H9 (cell line): ENCODE results near the gene DIS3L2. TPM values are rescaled to one million over a fixed set of nuclear protein-coding genes. Genes with fewer than 3 reads are reported as not detected.

Experiments used
- DNase-seq: peaks from one replicate; pipeline ENCODE4 v3.0.0-alpha.2; 2017
- H2AFZ ChIP-seq: one replicate; pipeline ENCODE4 v1.6.1; 2013; ENCODE audit warnings: mild to moderate bottlenecking, low read length, control low read depth, moderate library complexity
- H2AK5ac ChIP-seq: 2 replicates; pipeline ENCODE4 v1.6.1; 2013; ENCODE audit warnings: low read length, control low read depth, mixed read lengths; ENCODE audit not compliant: insufficient read length
- H2BK120ac ChIP-seq: one replicate; pipeline ENCODE4 v1.6.1; 2013; ENCODE audit warnings: low read depth, mild to moderate bottlenecking, low read length, control low read depth, inconsistent platforms; ENCODE audit not compliant: poor library complexity, severe bottlenecking
- H2BK12ac ChIP-seq: 2 replicates; pipeline ENCODE4 v1.6.1; 2013; ENCODE audit warnings: low read length, control low read depth, mixed read lengths, low read depth; ENCODE audit not compliant: insufficient read length
- H2BK15ac ChIP-seq: 2 replicates; pipeline ENCODE4 v1.6.1; 2013; ENCODE audit warnings: low read depth, low read length, control low read depth
- H2BK20ac ChIP-seq: one replicate; pipeline ENCODE4 v1.6.1; 2013; ENCODE audit warnings: low read depth, mild to moderate bottlenecking, low read length, control low read depth, inconsistent platforms; ENCODE audit not compliant: poor library complexity, severe bottlenecking
- H2BK5ac ChIP-seq: 2 replicates; pipeline ENCODE4 v1.6.1; 2013; ENCODE audit warnings: low read length, control low read depth, mixed read lengths; ENCODE audit not compliant: insufficient read length
- H3K14ac ChIP-seq: 2 replicates; pipeline ENCODE4 v1.6.1; 2013; ENCODE audit warnings: low read length, control low read depth; ENCODE audit not compliant: insufficient read depth
- H3K18ac ChIP-seq: 2 replicates; pipeline ENCODE4 v1.6.1; 2013; ENCODE audit warnings: low read depth, mild to moderate bottlenecking, mixed read lengths, low read length, control low read depth; ENCODE audit not compliant: insufficient read length
- H3K23ac ChIP-seq: 2 replicates; pipeline ENCODE4 v1.6.1; 2013; ENCODE audit warnings: low read length, control low read depth, mixed read lengths, low read depth; ENCODE audit not compliant: insufficient read length
- H3K23me2 ChIP-seq: 2 replicates; pipeline ENCODE4 v1.6.1; 2013; ENCODE audit warnings: low read depth, mild to moderate bottlenecking, mixed read lengths, low read length, control low read depth; ENCODE audit not compliant: insufficient read length, poor library complexity, severe bottlenecking
- H3K27ac ChIP-seq: 2 replicates; pipeline ENCODE4 v1.5.1; 2013; ENCODE audit warnings: low read length, control low read depth, mixed read lengths, low read depth; ENCODE audit not compliant: insufficient read length
- H3K27me3 ChIP-seq: 2 replicates; pipeline ENCODE4 v1.6.1; 2013; ENCODE audit warnings: low read length, control low read depth, inconsistent platforms; ENCODE audit not compliant: insufficient read depth
- H3K4ac ChIP-seq: 2 replicates; pipeline ENCODE4 v1.6.1; 2013; ENCODE audit warnings: low read depth, mild to moderate bottlenecking, control low read depth, inconsistent platforms, low read length, moderate library complexity
- H3K4me1 ChIP-seq: 2 replicates; pipeline ENCODE4 v1.6.1; 2013; ENCODE audit warnings: low read length, control low read depth, inconsistent platforms; ENCODE audit not compliant: insufficient read depth
- H3K4me2 ChIP-seq: 2 replicates; pipeline ENCODE4 v1.6.1; 2013; ENCODE audit warnings: low read length, control low read depth, mixed read lengths; ENCODE audit not compliant: insufficient read length, insufficient read depth
- H3K56ac ChIP-seq: 2 replicates; pipeline ENCODE4 v1.6.1; 2013; ENCODE audit warnings: low read depth, mild to moderate bottlenecking, mixed read lengths, low read length, control low read depth; ENCODE audit not compliant: insufficient read length
- H3K79me1 ChIP-seq: 2 replicates; pipeline ENCODE4 v1.6.1; 2013; ENCODE audit warnings: low read depth, mild to moderate bottlenecking, moderate library complexity, low read length, control low read depth, inconsistent platforms; ENCODE audit not compliant: insufficient read depth, poor library complexity, severe bottlenecking
- H3K79me2 ChIP-seq: 2 replicates; pipeline ENCODE4 v1.6.1; 2013; ENCODE audit warnings: low read length, control low read depth, inconsistent platforms; ENCODE audit not compliant: insufficient read depth
- H3K9ac ChIP-seq: 2 replicates; pipeline ENCODE4 v1.6.1; 2013; ENCODE audit warnings: low read length, control low read depth, mixed read lengths; ENCODE audit not compliant: insufficient read length; ENCODE audit errors: extremely low read depth
- H3K9me3 ChIP-seq: one replicate; pipeline ENCODE4 v1.6.1; 2013; ENCODE audit warnings: low read depth, low read length, inconsistent platforms; ENCODE audit not compliant: control insufficient read depth
- H3T11ph ChIP-seq: one replicate; pipeline ENCODE4 v1.6.1; 2013; ENCODE audit warnings: mild to moderate bottlenecking, low read length, control low read depth, inconsistent platforms
- H4K20me1 ChIP-seq: one replicate; pipeline ENCODE4 v1.6.1; 2013; ENCODE audit not compliant: control insufficient read depth, insufficient read length, insufficient read depth
- H4K5ac ChIP-seq: 2 replicates; pipeline ENCODE4 v1.6.1; 2013; ENCODE audit warnings: low read depth, mild to moderate bottlenecking, mixed read lengths, low read length, control low read depth; ENCODE audit not compliant: insufficient read length
- H4K8ac ChIP-seq: replicated peaks from 2 replicates; pipeline ENCODE4 v1.6.1; 2013; ENCODE audit warnings: low read length, control low read depth, mixed read lengths, low read depth; ENCODE audit not compliant: insufficient read length
- H4K91ac ChIP-seq: 2 replicates; pipeline ENCODE4 v1.6.1; 2013; ENCODE audit warnings: low read depth, mild to moderate bottlenecking, moderate library complexity, mixed read lengths, low read length, control low read depth; ENCODE audit not compliant: insufficient read length
- H3K27ac Mint-ChIP-seq, 3 experiments: 2 replicates in 2 of 3; 3 replicates in 1 of 3; pipeline ENCODE4 v1.8.0; 2020 to 2021; ENCODE audit warnings: mixed read lengths in 3 of 3, mild to moderate bottlenecking in 1 of 3, moderate library complexity in 1 of 3
- H3K27me3 Mint-ChIP-seq: 2 replicates; pipeline ENCODE4 v1.8.0; 2021; ENCODE audit warnings: low read depth, mild to moderate bottlenecking, moderate library complexity, mixed read lengths
- H3K36me3 Mint-ChIP-seq, 3 experiments: 2 replicates in 2 of 3; 3 replicates in 1 of 3; pipeline ENCODE4 v1.8.0; 2020 to 2021; ENCODE audit warnings: low read depth in 3 of 3, mixed read lengths in 3 of 3; ENCODE audit not compliant: insufficient read depth in 1 of 3
- H3K4me1 Mint-ChIP-seq, 2 experiments: 2 replicates each; pipeline ENCODE4 v1.8.0; 2020; ENCODE audit warnings: mixed read lengths in 2 of 2
- H3K4me3 Mint-ChIP-seq, 2 experiments: 2 replicates in 1 of 2; 3 replicates in 1 of 2; pipeline ENCODE4 v1.8.0; 2020 to 2021; ENCODE audit warnings: mild to moderate bottlenecking in 2 of 2, mixed read lengths in 2 of 2, moderate library complexity in 1 of 2
- H3K9me3 Mint-ChIP-seq, 2 experiments: 2 replicates in 1 of 2; 3 replicates in 1 of 2; pipeline ENCODE4 v1.8.0; 2020; ENCODE audit warnings: mild to moderate bottlenecking in 2 of 2, mixed read lengths in 2 of 2, moderate library complexity in 1 of 2
- CTCF ChIP-seq: fragments of 200-600 bp; sonication (generic); conservative IDR thresholded peaks from 3 replicates; pipeline ENCODE4 v1.8.0; 2021; ENCODE audit warnings: antibody characterized with exemption, mild to moderate bottlenecking
- WGBS: extraction: QIAGEN DNeasy Blood & Tissue Kit; methylation state at CpG from one replicate; pipeline ENCODE4 v1.1.7; 2013; ENCODE audit warnings: missing lambda C conversion rate, low lambda C conversion rate, mixed read lengths; ENCODE audit not compliant: insufficient read length; ENCODE audit errors: extremely low coverage; 5-methylcytosine and 5-hydroxymethylcytosine counted together
- total RNA-seq: library from RNA; stranded (reverse); gene quantifications from 2 replicates; pipeline ENCODE4 v1.2.1, GENCODE V29; 2021

The DIS3L2 gene
- total RNA-seq, 1 experiment from 2014 or later: 28.1 TPM

- Histone ChIP-seq H4K91ac (no peak overlapping the region), H3K9me3 (no peaks in the 10 kb centered on the region), H3K79me1 (no peaks in the 10 kb centered on the region), H3K4me2 (no peak overlapping the region), H2AK5ac (no peak overlapping the region), H4K5ac (no peak overlapping the region), H2BK5ac (no peak overlapping the region), H4K8ac (no peak overlapping the region), H3K18ac (no peak overlapping the region), H2BK15ac (no peak overlapping the region), H3K27ac (no peak overlapping the region), H3K9ac (no peak overlapping the region), H3T11ph (no peak overlapping the region), H2BK120ac (no peak overlapping the region), H3K27me3 (no peaks in the 10 kb centered on the region), H2AFZ (no peak overlapping the region), H3K23ac (no peak overlapping the region), H3K56ac (no peak overlapping the region), H2BK12ac (no peak overlapping the region), H2BK20ac (no peak overlapping the region), H3K4ac (no peak overlapping the region), H4K20me1 (no peaks in the 10 kb centered on the region), H3K4me1 (no peaks in the 10 kb centered on the region), H3K14ac (no peak overlapping the region), H3K23me2 (no peaks in the 10 kb centered on the region), H3K79me2 (no peaks in the 10 kb centered on the region)
- Mint-ChIP-seq H3K36me3 (no peaks in the 10 kb centered on the region; a peak in 1 of 7 replicates), H3K4me3 (no peak overlapping the region), H3K4me1 (peaks cover 16 to 22% of the 10 kb centered on the region in 2 experiments), H3K9me3 (no peaks in the 10 kb centered on the region), H3K27me3 (no peaks in the 10 kb centered on the region), H3K27ac (no peak overlapping the region)
- no CpG with 5 or more reads among the region's 7 CpGs for WGBS
- DNase-seq: no peak
- TF ChIP-seq CTCF: no peak
These were observed 308.4 kb downstream of the DIS3L2 start for GRCh38 chr2:232269867-232270266.
